GM18511 (cell line): ENCODE data around the gene PRDM15.

Source experiments
- ATAC-seq: cut with Tn5 transposase; IDR thresholded peaks from one replicate; pipeline ENCODE4 v1.9.1; 2021; ENCODE audit warnings: mild to moderate bottlenecking, moderate library complexity; ENCODE audit not compliant: unreplicated experiment

Gene PRDM15

GRCh38 chr21:41907496-41908258, 28.5 kb upstream of the PRDM15 start:
- no peak for ATAC-seq

GRCh38 chr21:41906770-41907169, 27.6 kb upstream of the PRDM15 start:
- ATAC-seq, result no peak

- ATAC-seq, result no peak
Measured at GRCh38 chr21:41903559-41904351, 24.6 kb upstream of the PRDM15 start.

- ATAC-seq, result no peak
Measured at GRCh38 chr21:41902946-41903345, 23.8 kb upstream of the PRDM15 start.

GRCh38 chr21:41901782-41902181, 22.6 kb upstream of the PRDM15 start:
- no peak for ATAC-seq

GRCh38 chr21:41901099-41901498, 22.0 kb upstream of the PRDM15 start:
- ATAC-seq, result no peak

GRCh38 chr21:41900401-41900800, 21.3 kb upstream of the PRDM15 start:
- ATAC-seq, result no peak

- ATAC-seq, result no peak
Measured at GRCh38 chr21:41899426-41900202, 20.5 kb upstream of the PRDM15 start.

GRCh38 chr21:41898998-41899397, 19.9 kb upstream of the PRDM15 start:
- ATAC-seq, result no peak

- no peak for ATAC-seq
Measured at GRCh38 chr21:41897700-41898099, 18.6 kb upstream of the PRDM15 start.

- ATAC-seq, result no peak
Measured at GRCh38 chr21:41897047-41897669, 18.0 kb upstream of the PRDM15 start.

- ATAC-seq, result no peak
Measured at GRCh38 chr21:41895643-41896493, 16.7 kb upstream of the PRDM15 start.

- ATAC-seq, result no peak
Measured at GRCh38 chr21:41894922-41895557, 15.9 kb upstream of the PRDM15 start.

- ATAC-seq, result no peak
Measured at GRCh38 chr21:41894511-41894910, 15.4 kb upstream of the PRDM15 start.

- no peak for ATAC-seq
Measured at GRCh38 chr21:41892726-41893125, 13.6 kb upstream of the PRDM15 start.

- ATAC-seq, result no peak
Measured at GRCh38 chr21:41891132-41891531, 12.0 kb upstream of the PRDM15 start.

GRCh38 chr21:41890355-41890754, 11.2 kb upstream of the PRDM15 start:
- ATAC-seq, result no peak

- ATAC-seq, result no peak
Measured at GRCh38 chr21:41888749-41889376, 9.7 kb upstream of the PRDM15 start.

- no peak for ATAC-seq
Measured at GRCh38 chr21:41887667-41888066, 8.5 kb upstream of the PRDM15 start.
